NCI-H526 (cell line): ENCODE results near the gene TMEM91.
A peak's percentile ranks its signal among the peaks of the same experiment; 100 is the strongest.
"Not testable (repeated sequence)": the region's sequence is repeated elsewhere in the genome, so short reads cannot be mapped to it uniquely, and the experiment has no call there.

ENCODE experiments used
- DNase-seq, 2 experiments: peaks; one replicate each; lab custom pipeline; 2025; lab: John Stamatoyannopoulos, UW

TMEM91 gene

GRCh38 chr19:41376241-41376997 is at the start of gene TMEM91:
TSS of gene TMEM91 (plus strand) at chr19:41376533. CDS start at chr19:41378310, 1,777 bp downstream.
- peak; percentile 20 to 55 for DNase-seq

DNA sequence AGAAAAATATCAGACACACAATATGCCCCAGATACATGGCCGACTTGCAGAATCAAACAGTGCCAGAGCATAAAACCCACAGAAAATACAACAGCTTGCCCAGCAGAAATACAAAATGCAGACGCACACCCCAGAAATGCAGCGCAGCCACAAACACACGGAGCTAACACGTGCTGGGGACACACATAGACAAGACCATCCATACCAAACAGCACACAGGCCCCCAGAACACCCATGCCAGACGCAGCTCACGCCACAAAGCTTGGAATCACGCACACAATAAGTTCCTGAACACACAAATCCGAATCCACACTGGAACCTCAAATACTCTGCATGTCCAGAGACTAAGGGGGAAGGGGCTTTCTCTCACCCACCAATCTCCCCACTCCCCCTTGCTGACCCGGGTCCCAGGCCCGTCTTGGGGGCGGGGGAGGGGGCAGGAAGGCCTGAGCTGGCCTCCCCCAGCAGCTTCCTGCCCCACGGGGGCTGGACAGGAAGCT is 49.2 kb upstream of the TMEM91 start:
- DNase-seq, result no peak

DNA sequence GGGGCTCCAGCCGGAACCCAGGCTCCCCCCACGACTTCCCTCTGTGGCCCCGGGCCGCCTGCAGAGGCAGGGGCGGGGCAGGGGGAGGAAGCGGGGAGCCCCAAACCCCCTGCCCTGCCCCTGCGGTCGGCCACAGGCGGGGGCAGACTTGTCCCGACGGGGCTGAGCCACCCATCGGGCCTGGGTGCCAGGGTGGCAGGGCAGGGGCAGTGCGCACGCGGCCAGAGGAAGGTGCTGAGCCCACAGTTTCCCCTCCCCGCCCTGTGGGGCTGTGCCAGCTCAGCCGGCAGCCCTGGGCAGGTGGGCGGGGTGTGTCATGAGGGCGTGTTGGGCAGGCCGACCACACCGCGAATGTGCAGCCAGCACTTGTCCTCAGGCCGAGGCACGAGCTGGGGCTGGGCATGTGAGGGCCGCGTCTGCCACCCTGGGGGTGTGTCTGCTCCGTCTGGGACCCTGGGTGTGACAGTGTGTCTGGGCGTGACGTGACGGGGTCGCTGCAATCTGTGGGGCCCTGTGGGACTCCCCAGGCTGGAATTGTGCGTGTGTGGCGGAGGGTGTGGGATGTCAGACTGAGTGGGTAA is 48.7 kb upstream of the TMEM91 start:
- peak in 1 of 2 experiments; percentile 67 for DNase-seq

GRCh38 chr19:41328157-41328841 is 48.0 kb upstream of the TMEM91 start:
- DNase-seq, result no peak

DNA sequence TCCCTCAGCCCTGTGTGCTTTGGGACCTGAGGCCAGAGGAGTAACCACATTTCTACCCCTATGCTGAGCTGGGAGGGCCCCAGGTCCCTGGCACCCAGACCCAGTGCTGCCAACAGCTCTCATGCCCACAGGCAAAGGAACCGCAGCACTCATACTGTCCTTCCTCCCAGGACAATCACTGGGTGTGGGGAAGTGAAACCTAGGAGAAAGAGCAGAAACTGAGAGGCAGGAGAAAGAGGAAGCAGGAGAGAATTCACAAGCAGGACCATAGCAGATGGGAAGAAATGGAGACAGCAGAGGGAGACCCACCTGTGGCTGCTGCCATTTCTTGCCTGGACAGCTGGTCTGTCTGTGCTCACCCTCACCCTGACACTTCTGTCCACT is 47.5 kb upstream of the TMEM91 start:
- no peak for DNase-seq

GRCh38 chr19:41330481-41330880 is 45.9 kb upstream of the TMEM91 start:
- no peak for DNase-seq

GRCh38 chr19:41330946-41331678 is 45.2 kb upstream of the TMEM91 start:
- DNase-seq, result peak in 1 of 2 experiments; percentile 42

DNA sequence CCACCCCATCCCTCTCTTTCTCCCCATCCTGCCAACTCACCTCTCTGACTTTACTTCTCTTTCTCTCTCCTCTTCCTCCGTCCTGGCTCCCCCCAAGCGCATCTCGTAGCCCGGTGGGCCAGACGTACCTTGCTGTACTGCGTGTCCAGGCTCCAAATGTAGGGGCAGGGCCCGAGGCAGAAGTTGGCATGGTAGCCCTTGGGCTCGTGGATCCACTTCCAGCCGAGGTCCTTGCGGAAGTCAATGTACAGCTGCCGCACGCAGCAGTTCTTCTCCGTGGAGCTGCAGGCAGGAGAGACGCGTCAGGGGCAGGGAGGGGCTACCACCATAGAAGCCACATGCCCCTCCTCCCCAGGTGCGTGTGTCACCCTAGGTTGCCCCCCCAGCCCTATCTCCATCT is 44.3 kb upstream of the TMEM91 start:
- DNase-seq, result no peak

GRCh38 chr19:41332468-41332867 is 43.9 kb upstream of the TMEM91 start:
- no peak for DNase-seq

- DNase-seq, result no peak
Measured at GRCh38 chr19:41334793-41335192, 41.5 kb upstream of the TMEM91 start.

- DNase-seq, result no peak
Measured at GRCh38 chr19:41335467-41335866, 40.9 kb upstream of the TMEM91 start.

GRCh38 chr19:41339936-41340335 is 36.4 kb upstream of the TMEM91 start:
- DNase-seq, result no peak

- peak in 1 of 2 experiments; percentile 42 for DNase-seq
Measured at GRCh38 chr19:41341669-41342490, 34.5 kb upstream of the TMEM91 start.

DNA sequence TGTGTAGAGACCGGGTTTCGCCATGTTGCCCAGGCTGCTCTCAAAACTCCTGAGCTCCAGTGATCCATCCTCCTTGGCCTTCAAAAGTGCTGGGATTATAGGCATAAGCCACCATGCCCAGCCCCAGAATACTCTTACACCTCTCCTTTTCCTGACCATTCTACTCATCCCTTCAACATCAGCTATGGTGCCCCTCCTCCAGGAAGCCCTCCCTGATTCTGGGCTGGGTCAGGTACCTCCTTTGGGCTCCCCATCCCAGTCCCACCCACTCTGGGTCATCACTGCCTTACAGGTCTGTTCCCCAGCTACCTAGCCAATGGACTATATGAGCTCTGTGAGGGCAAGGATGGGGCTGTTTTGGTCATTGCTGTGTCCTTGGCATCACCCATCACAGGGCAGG is 32.2 kb upstream of the TMEM91 start:
- DNase-seq, result no peak

GRCh38 chr19:41346916-41347315 is 29.4 kb upstream of the TMEM91 start:
- not testable (repeated sequence) for DNase-seq

GRCh38 chr19:41350735-41351338 is 25.5 kb upstream of the TMEM91 start:
- no peak for DNase-seq

DNA sequence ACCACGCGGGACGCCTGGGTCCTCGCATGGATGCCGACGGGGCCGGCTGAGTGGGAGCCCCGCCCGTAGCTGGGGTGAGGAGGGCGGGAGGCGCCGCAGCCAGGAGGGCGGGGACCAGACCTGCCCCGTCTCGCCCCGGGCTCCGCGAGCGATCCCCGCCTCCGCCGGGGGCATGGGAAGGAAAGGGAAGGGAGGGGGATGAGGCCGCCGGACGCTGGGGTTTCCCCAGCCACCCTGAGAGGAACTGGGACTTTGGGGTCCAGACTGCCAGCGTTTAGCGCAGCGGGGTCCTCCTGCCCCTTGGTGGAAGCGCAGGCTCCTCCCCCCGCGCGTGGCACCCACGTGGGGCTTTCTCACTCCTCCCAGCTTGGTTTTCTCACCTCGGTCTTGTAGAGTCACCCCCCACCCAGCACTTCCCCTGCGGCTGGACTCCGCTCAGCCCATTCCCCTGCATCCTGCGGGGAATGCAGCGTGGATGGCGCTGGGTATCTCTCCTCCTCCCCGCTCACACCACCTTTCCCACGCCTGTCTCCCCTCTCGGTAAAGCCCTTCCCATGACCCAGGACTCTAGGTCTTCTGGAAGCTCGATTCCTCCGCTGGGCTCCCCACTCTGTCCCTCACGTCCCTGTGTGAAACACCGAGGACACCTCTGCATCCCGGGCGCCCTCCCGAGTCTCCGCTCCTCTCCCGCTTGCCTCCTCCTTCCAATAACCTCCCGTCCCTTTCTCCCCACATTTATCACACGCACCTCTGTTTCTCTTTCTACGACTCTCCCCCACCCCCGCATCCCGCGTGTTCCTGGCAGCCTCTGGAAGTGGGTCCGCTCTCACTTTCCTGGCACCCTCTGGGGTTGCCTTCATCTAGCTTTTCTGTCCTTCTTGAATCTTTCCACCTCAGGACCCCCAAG is 24.7 kb upstream of the TMEM91 start:
- DNase-seq, result peak in 1 of 2 experiments; percentile 42

- no peak for DNase-seq
Measured at GRCh38 chr19:41352279-41352608, 24.1 kb upstream of the TMEM91 start.

DNA sequence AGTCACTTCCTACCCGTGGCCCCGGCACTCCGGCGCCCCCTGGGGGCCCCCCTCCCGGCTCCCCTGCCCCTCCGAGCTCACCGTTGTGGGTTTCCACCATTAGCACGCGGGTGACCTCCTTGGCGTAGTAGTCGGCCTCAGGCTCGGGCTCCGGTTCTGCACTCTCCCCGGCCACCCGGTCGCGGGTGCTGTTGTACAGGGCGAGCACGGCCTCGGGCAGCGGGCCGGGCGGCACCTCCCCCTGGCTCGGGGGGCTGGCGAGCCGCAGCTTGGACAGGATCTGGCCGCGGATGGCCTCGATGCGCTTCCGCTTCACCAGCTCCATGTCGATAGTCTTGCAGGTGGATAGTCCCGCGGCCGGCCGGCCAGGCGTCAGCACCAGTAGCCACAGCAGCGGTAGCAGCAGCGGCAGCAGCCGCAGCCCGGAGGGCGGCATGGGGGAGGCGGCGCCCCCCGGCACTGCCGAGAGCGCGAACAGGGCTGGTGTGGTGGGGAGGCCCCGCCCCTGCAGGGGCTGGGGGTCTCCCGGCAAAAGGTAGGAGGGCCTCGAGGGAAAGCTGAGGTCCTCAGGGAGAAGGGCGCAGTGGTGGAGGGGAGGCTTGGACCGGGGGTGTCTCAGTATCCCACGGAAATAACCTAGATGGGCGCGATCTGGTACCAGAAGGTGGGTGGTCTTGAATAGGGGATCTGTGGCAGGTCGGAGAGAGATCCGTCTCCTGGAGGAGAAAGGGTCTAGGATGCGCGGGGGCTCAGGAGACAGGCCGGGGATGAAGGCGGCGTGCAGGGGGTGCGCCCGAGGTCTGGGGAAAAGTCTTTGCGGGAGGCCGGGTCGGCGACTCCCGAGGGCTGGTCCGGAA is 23.5 kb upstream of the TMEM91 start:
- peak in 1 of 2 experiments; percentile 73 for DNase-seq
